ENCODE results near the gene ARID5B.
A peak's percentile ranks its signal among the peaks of the same experiment; 100 is the strongest.

The ARID5B gene

GRCh38 chr10:62081341-62082270 lies 180.1 kb downstream of the ARID5B start:
- DNase-seq: peak; percentile 59

- no peak for DNase-seq
Observed at GRCh38 chr10:62082271-62082656, 180.8 kb downstream of the ARID5B start.

DNA sequence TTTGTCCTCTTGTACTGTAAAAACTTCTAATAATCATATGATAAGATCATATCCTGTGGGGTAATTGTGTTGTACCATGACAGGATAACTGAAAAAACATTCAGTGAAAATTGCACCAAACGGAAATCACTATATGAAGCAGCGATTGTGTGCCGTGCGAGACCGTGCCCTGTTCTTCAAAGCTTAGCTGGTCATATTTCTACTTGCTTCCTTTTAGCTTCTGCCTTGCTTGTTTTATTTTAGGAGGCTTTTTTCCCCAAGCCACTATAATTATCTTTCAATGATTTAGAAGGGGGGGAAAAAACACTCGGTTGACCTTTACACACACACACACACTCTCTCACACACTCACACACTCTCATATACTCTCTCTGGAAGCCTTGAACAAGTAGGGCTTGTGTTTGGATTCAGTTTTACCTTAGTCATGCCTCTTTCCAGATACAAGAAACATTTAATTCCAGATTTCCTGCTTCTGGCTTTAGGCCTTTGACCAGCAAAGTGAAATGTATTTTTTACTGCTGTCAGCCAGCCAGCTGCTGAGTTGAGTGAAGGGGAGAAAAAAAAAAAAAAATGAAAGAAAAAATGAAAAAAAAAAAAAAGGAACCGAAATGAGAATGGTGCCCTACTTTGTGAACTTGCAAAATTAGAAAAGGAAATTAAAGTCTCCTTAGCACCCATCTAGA lies 181.4 kb downstream of the ARID5B start:
- DNase-seq: peak; percentile 67

- peak; percentile 34 for DNase-seq
Observed at GRCh38 chr10:62083412-62084267, 182.1 kb downstream of the ARID5B start.

- DNase-seq: no peak
Observed at GRCh38 chr10:62084451-62084850, 183.0 kb downstream of the ARID5B start.

GRCh38 chr10:62085404-62085803 lies 183.9 kb downstream of the ARID5B start:
- no peak for DNase-seq

DNA sequence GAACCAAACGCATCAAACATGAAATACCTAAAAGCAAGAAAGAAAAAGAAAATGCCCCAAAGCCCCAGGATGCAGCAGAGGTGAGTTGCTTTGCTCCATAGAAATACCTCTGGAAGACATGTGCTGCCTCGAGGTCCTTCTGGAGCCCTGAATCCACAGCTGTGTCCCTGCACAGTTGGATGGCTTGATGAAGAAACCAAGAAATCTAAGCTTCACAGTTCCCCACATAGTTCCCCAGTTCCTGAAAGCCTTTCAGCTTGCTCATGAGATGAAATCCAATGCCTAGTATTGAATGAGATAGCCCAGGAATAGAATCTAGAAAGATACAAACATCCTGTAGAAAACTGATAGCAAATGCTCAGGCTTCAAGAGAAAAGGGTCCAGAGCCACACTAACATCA lies 184.3 kb downstream of the ARID5B start:
- no peak for DNase-seq

DNA sequence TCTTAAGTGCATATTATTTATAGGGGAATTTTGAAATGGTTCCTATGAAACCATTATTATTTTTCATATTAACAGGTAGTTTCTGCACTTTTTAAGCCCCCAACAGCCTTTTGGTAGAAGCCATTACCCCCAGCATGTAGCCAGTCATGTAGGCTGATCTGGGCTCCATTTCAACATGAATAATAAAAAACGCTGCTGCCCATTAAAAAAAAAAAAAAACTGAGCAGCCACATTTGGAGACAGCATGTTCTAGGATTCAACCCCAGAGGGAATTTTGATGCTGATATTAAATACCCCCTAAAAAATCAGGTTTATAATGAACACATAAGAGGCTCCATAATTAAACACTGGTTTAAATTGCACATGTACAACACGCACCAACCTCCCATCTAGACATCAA lies 185.8 kb downstream of the ARID5B start:
- no peak for DNase-seq

- DNase-seq: no peak
Observed at GRCh38 chr10:62088786-62089185, 187.3 kb downstream of the ARID5B start.

DNA sequence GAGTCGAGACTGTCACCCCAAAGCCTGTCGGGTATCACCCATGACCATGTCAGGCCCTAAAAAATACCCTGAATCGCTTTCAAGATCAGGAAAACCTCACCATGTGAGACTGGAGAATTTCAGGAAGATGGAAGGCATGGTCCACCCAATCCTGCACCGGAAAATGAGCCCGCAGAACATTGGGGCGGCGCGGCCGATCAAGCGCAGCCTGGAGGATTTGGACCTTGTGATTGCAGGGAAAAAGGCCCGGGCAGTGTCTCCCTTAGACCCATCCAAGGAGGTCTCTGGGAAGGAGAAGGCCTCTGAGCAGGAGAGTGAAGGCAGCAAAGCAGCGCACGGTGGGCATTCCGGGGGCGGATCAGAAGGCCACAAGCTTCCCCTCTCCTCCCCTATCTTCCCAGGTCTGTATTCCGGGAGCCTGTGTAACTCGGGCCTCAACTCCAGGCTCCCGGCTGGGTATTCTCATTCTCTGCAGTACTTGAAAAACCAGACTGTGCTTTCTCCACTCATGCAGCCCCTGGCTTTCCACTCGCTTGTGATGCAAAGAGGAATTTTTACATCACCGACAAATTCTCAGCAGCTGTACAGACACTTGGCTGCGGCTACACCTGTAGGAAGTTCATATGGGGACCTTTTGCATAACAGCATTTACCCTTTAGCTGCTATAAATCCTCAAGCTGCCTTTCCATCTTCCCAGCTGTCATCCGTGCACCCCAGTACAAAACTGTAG lies 191.0 kb downstream of the ARID5B start:
- DNase-seq: no peak

DNA sequence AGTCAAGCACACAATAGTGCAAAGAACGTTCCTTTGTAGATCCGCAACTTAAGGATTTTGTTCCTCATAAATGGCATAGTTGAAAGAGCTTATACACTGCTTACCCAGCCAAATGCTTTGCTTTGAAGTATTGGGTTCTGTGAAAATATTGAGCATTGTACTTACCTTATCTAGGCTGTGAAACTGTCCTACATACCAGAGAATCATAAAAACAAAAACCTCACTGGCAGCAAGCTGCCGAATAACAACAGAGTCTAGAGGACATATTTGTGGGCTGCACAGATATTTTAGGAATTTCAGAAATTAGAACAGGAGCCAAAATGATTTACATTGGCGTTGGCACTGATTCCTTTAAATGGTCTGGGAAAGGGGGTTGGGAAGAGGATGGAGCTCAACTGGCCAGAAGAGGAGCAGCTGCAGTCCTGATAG lies 192.4 kb downstream of the ARID5B start:
- DNase-seq: no peak

DNA sequence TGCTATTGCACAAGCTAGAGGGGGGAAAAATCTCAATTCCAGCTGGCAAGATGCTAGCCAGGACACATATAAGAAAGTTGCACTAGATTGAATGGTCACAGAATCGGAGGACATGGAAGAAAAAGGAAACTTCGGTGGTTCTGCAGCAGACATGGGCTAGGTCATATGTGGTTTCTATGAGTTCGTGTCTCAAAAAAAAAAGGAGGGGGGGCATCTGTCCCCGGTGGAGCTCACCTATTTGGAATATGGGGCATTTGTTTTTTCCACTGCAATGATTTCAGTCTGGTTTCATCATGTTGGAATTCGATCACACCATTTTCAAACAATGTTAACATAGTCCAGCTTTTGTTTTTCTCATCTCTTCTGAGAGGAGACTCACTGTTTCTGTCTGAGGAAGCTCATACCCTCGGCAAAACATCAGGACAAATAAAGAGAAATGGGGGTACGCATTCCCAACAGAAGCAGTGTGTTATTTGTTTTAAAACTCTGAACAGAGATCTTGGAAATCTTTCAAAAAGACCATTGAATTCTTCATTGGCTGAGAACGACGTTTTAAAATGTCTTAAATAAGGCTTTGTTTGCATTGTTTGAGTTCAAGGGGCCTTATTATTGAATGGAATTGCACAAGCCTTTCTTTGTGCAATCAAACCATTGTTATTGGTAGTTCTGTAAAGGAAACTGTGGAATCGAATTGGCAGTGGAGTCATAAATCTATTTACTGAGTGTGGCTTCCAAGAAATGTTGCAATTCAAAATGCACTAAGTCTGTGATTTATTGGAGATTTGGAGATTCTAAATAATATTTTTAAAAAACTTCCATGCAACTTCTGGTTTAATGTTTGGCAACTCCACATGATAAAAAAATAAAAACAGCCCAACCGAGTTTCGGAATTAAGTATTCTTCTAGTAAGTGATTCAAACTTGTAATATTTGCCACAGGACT lies 194.0 kb downstream of the ARID5B start:
- DNase-seq: no peak

DNA sequence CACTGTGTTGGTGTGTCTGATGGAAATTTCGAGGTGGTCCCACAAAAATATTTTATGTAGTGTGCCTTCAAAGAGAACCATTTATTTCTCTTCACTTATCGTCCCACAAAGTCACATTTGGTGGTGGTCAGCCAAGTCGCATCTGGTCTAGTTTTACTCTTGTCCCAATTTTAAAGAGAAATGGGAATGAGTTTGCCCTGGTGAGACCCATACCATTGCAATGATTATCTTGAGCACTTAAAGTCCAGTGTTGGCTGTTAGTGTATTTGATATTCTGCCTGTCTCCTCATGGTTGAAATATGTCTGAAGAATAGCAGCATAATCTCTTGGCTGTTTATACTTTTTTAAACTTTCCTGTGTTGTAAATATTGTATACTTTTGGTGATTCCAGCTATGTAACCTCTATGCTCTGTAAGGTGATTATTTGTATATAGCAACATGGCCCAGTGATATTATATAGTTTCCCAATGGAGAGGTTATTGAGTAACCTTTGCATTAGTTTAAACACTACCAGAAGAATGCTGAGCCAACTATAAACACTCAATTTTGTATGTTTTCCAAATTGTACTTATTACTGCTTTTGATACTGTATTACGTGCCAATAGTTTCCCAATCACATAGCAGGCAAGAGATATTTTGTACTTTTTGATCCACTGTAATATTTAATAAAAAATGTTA lies 194.9 kb downstream of the ARID5B start:
- no peak for DNase-seq

DNA sequence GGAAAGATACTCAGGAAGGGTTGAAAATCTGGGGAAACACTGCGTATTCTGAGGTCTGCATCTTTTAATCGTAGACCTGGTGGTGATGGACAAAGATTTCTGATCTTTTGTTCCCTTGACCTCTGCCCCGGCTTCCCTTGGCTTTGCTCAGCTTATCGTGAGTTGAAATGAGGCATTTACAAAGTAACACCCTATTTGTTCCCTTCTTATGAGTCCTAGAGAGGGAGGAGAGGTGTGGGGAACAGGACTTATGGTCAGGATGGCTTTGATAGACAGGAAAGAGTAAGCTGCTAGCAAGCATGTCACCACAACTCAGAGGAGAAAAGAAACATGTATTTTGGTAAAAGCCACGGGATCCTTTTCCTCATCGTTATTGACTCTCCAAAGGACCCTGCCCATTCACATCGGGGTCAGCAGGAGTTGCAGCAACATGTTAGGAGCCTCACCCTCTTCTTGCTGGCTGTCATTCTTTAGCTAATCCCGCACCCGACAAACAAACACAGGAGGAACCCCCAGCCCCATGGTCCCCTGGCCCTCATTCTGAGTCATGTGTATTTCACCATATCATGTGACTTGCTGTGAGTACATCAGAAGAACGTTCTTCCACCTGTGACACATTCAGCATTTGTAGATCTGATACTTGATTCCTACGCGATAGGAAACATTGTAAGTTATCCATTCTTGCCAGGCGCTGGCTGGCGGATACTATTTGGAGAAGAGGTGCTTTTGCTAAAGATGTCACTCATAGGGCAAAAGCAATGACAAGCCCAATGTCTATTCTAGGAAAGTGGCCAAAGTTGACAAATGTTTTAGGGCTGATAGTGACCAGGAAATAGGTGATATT lies 197.0 kb downstream of the ARID5B start:
- no peak for DNase-seq

- no peak for DNase-seq
Observed at GRCh38 chr10:62099299-62099698, 197.8 kb downstream of the ARID5B start.

GRCh38 chr10:62103857-62104256 lies 202.4 kb downstream of the ARID5B start:
- no peak for DNase-seq

DNA sequence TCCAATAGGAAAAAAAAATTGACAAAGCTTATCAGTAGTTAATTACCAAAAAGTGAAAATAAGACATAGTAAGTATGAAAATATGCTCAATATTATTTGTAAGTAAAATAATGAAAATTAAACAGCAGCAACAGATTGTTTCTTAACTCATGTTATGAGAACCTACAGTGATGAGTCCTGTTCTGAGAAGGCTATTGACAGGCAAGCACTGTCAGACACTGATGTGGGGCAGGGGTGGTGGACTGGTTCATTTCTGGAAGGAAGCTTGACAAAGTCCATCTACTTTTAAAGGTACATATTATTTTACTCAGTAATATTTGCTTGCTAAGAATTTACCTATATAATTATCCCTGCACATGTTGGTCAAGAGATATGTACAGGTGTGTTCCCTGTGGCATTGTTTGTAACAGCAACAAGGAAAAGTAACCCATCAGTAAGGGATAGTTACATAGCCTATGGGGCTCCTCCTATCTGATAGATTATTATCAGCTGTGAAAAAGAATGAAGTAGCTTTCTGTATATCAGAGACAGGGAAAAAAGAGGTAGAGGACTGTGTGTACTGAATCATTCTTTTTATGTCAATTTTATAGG lies 205.5 kb downstream of the ARID5B start:
- no peak for DNase-seq

DNA sequence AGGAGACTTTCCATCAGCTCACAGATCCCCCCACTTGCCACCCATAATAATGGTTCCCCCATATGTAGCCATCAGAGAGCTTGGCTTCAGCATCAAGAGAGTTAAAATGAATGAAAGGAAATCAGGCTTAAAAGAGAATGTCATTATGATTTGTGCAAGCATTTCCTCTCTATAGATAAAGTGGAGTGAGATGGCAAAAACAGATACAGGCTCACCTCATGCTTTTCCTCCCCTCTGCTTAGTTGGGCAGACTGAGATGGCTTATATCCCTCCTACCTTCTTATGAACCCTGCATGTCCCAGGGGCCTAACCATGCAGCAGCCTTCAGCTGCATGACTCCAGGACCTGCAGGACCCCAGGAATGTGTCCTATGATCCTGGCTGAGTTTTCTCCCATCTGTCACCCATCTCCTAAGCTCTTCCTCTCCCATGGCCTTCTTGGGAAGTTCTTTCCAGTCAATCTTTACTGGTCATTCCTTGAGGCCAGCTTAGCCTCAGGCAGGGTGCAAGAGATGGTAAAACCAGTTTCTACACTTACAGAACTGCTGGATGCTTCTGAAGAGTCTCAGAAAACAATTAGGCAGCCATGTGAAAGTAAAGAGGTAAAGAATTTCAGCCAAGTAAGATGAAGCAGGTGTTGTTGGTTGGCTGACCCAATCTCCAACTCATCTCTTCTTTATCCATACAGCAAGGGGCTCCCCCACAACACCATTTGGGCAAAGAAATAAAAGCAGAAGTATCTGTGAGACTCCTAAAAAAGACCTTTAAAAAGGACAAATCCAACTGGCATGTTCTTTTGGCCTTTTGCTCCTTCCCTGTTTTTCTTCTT lies 207.5 kb downstream of the ARID5B start:
- DNase-seq: no peak

Data from NCI-H2227 treated with DMSO at 0.1 percent for 48 hours (cell line).